T-helper 2 cell treated with Interferon-gamma antibody and Interleukin-4, amounts not matched to agents 100 ng/mL and 5 ng/mL, for 36 hours (primary cell): ENCODE data around the gene INPP5J. TPM values are rescaled to one million over a fixed set of nuclear protein-coding genes. Genes with fewer than 3 reads are reported as not detected.

Source experiments
- intact Hi-C: fragments of 100-400 bp; cut with micrococcal nuclease; formaldehyde crosslinking; loops from one replicate; pipeline ENCODE4 v1.15.1; 2023
- total RNA-seq: library from RNA; stranded (reverse); gene quantifications from 2 replicates; pipeline ENCODE4 v1.2.3, GENCODE V29; 2022

The INPP5J gene
- total RNA-seq, 1 donor from 2014 or later = not detected

DNA sequence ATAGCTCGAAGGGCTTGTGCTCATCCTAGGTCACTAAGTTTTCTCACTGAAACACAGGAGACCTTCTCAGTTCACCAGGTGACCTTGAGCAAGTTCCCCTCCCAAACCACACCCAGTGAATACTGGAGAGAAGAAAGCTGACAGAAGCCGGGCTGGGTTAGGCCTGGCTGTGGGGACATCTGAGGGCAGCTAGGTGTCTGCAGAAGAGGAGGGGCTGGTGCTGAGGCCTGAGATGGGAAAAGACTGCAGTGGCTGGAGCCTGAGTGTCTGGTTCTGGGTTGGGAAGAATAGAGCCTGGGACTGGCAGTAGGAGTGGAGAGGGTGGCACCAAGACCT lies 602 bp upstream of the INPP5J start:
- intact Hi-C loops = no loop called here

DNA sequence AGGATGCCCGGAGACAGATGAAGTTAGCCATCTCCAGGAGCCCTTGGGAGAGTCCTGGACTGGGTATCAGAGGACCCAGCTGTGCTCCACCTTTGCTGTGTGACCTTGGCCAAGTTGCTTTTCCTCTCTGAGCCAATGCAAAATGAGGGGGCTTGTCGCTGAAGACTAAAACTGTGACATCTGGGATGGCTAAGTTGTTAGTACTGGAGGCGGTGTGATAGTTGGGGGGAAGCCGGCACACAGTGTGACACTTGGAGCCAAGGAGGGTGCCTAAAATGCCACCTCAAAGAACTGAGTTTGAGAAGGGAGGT lies 481 bp downstream of the INPP5J start:
- intact Hi-C loops = no loop called here

DNA sequence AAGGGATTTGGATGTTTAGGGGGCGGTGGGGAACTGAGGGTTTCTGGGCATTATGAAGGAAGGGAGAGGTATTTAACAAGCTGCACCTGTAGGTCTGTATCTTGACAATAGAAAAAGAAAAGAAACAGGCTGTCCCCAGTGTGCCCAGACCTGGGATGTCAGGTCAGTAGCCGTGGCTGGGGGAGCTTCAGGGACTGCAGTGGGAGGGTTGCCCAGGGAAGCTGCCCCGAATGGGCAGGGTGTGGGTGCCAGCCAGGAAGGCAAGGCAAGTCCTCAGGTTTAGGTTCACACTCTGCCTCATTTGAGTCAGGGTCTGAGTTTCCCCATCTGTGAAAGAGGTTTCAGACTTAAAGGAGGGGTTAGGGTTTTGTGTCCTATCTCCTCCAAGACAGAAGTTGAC lies 1.5 kb downstream of the INPP5J start:
- intact Hi-C loops = no loop called here

DNA sequence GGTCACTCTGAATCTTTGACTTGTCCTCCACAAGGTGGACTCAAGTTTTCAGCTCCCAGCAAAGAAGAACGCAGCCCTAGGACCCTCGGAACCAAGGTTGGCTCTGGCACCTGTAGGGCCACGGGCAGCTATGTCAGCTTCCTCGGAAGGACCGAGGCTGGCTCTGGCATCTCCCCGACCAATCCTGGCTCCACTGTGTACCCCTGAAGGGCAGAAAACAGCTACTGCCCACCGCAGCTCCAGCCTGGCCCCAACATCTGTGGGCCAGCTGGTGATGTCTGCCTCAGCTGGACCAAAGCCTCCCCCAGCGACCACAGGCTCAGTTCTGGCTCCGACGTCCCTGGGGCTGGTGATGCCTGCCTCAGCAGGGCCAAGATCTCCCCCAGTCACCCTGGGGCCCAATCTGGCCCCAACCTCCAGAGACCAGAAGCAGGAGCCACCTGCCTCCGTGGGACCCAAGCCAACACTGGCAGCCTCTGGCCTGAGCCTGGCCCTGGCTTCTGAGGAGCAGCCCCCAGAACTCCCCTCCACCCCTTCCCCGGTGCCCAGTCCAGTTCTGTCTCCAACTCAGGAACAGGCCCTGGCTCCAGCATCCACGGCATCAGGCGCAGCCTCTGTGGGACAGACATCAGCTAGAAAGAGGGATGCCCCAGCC lies 2.2 kb downstream of the INPP5J start:
- intact Hi-C loops = no loop called here

DNA sequence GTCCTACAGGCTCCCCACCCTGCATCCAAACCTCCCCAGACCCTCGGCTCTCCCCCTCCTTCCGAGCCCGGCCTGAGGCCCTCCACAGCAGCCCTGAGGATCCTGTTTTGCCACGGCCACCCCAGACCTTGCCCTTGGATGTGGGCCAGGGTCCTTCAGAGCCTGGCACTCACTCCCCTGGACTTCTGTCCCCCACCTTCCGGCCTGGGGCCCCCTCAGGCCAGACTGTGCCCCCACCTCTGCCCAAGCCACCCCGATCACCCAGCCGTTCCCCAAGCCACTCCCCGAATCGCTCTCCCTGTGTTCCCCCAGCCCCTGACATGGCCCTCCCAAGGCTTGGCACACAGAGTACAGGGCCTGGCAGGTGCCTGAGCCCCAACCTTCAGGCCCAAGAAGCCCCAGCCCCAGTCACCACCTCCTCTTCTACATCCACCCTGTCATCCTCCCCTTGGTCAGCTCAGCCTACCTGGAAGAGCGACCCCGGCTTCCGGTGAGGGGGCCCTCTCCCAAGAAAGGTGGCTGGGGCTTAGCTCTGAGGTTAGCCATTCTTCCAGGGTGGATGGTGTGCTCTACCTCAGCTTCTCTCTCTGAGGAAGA lies 2.9 kb downstream of the INPP5J start:
- intact Hi-C loops = no loop called here

DNA sequence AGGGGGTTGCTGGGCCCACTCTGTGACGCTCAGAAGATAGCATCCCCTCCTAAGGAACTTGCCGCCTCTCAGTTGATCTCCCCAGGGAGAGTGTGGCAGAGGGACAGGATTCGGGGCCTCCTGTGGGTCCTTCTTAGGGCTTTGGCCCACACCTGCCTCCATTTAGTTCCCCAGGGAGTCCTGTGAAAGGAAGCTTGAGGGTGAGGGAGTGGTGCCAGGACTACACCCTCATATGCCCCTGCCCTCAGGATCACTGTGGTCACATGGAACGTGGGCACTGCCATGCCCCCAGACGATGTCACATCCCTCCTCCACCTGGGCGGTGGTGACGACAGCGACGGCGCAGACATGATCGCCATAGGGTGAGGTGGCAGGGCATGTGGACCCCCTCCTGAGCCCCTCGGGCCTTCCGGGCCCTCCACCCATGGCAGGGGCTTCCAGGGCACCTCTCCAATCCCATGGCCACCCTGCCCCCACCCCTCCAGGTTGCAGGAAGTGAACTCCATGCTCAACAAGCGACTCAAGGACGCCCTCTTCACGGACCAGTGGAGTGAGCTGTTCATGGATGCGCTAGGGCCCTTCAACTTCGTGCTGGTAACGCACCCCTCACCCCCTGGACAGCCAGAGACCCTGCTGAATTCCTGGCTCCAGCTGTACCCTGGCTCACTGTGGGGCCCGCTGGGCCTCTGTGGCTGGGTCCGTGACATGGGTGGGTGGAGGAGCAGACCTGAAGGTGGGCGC lies 3.5 kb downstream of the INPP5J start:
- intact Hi-C loops = no loop called here

DNA sequence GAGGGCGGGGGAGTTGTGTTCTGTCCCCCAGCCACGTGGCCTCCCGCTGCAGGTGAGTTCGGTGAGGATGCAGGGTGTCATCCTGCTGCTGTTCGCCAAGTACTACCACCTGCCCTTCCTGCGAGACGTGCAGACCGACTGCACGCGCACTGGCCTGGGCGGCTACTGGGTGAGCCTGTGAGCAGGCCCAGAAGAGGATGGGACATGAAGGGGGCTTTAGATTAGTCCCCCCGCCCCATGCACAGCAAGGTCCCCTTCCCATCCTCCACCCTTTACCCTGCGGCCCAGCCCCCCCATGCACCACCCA lies 4.1 kb downstream of the INPP5J start:
- intact Hi-C loops = no loop called here

DNA sequence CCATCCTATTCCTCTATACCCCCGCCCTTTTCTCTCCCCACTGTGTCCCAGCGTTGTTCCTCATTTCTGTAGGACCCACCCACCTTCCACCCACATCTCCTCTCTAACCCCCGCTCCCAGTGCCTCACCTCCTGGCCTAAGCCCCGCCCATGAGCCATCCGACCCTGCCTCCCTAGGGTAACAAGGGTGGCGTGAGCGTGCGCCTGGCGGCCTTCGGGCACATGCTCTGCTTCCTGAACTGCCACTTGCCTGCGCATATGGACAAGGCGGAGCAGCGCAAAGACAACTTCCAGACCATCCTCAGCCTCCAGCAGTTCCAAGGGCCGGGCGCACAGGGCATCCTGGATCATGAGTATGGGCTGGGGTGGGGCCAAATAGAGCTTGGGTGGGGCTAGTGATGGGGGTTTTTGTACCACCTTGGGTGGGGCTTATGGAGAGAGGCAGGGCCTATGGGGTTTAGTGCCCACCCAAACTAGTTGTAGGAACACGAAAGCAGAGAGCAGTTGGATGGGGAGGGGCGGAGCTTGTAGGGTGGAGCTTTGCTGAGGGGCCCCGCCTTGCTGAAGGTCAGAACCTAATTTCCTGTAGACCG lies 4.5 kb downstream of the INPP5J start:
- intact Hi-C loops = no loop called here

DNA sequence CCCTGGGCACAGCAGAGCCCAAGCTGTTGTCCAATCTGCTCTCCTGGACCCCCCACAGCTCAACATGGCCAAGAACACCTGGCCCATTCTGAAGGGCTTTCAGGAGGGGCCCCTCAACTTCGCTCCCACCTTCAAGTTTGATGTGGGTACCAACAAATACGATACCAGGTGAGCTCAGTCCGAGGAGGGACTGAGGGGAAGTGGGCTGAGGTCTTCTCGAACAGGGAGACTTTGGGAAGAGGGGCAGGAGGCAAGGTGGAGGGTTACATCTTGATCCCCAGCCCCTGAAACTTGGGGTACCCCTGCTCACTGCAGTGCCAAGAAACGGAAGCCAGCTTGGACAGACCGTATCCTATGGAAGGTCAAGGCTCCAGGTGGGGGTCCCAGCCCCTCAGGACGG lies 5.4 kb downstream of the INPP5J start:
- intact Hi-C loops = no loop called here

DNA sequence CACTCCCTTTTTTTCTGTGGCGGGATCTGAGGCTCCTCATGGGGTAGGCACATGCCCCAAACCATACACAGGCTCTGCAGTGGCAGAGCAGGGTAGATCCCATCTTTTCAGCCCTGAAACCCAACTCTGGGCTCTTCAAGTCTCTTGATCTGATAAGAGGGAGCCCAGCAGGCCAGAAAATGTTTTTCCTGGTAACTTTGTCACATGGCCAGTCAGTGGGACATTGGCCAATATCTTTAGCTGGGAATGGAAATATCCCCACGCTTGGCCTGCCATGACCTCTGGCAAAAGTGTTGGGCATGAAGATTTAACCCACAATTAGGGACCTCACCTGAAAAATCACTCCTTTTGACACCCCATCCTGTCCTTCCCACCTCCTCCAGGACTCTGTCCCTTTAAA lies 8.1 kb downstream of the INPP5J start:
- intact Hi-C loops = no loop called here

DNA sequence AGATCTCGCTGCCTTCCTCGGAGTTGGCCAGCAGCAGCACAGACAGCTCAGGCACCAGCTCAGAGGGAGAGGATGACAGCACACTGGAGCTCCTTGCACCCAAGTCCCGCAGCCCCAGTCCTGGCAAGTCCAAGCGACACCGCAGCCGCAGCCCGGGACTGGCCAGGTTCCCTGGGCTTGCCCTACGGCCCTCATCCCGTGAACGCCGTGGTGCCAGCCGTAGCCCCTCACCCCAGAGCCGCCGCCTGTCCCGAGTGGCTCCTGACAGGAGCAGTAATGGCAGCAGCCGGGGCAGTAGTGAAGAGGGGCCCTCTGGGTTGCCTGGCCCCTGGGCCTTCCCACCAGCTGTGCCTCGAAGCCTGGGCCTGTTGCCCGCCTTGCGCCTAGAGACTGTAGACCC lies 11.1 kb downstream of the INPP5J start:
- intact Hi-C loops = no loop called here

DNA sequence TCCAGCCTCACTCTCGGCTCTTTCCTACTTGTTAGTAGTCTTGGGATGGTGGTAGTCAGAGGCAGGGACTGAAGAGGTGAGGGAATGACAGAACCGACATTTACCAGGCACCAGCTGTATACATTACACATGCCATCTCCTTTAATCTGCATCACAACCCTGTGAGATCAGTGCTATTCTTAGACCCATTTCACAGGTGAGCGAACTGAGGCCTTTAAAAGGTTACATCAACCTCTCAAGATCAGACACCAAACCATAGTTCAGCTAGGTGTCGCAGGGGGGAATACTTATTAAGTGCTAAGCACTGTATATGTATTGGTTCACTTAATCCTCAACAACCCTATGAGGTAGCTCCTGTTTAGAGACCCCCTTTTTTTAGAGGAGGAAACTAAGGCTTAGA lies 11.9 kb downstream of the INPP5J start:
- intact Hi-C loops = no loop called here

DNA sequence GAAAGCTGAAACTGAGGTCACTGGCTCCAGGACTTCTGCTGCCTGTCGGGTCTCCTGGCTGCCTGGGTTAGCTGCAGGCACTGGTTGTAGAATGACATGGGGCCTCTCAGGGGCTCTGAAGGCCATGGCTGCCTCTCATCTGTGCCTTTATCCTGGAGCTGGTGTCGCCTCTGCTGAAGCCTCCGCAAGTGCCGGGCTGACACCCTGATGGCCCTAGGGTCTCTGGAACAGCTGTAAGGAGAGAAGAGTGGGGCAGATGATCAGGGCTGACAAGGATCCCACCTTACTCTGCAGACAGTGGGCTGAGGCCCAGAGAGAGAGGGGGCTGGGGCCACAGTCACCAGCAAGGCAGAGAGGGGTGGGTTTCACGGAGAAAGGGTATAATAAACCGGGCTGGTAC lies 12.9 kb downstream of the INPP5J start:
- intact Hi-C loops = no loop called here

DNA sequence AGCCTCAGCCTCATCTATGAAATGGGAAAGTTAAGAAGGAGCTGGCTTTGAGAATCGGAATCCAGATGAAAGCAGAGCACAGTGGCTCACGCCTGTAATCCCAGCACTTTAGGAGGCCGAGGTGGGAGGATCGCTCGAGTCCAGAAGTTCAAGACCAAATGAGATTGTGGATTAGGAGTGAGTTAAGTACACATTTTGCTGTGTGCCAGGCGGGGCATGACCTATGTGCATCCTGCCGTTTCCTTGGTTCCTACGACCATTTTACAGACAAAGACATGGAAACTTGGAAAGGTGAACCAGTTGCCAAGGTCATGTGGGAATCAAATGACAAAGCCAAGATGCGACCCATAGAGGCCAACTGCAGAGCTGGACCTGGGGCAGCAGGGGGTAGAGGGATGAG lies 13.4 kb downstream of the INPP5J start:
- intact Hi-C loops = no loop called here

DNA sequence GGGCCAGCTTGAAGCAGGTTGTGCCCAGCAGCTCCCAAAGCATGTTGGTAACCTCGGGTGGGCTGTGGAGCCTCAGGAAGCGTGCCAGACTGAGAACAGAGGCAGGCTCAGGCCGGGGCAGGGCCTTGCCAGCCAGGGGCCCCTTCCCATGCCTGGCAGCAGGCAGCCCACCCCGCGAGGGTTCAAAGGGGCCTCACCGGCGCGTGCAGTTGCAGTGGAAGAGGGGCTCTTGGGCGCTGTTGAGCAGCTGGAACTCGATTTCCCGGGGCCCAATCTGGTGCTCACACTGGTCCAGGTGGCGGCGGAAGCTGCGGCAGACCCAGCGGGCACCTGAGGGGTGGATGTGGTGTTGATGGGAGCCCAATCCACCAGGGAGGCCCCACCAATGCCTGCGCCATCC lies 13.9 kb downstream of the INPP5J start:
- intact Hi-C loops = no loop called here

DNA sequence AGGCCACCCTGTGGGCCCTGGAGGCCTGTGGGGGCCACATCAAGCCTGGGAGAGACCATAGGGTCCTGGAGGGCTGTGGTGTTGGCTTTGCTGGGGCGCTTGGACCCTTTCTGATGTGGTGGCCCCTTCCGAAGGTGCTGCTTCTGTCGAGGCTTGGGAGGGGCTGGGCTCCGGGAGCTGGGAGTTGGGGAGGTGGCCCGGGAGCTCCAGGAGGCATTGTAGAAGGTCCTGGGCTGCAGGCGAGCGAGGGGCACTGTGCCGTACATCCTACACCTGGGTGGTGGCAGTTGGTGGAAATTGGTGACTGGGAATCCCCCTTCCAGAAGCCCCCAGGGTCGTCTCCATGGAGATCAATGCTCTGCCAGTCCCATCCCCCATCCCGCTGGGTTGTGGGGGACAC lies 15.0 kb downstream of the INPP5J start:
- intact Hi-C loops = no loop called here

DNA sequence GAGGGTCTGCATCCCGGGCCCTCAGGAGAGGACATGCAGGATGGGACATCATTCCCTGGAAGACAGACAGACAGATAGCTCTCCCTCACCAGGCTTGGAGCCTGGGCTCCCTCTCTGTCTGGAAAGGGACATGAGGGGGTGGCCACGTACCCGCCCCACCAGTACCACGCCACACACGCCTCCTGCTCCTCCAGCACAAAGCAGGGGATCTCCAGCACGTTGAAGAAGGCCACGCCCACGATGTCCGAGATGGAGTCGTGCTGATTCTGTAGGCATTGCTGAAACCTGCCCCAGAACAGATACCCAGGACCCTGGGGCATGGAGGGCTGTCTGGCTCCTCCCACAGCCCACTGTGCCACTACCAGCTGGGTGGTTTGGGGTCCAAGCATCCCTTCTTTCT lies 15.4 kb downstream of the INPP5J start:
- intact Hi-C loops = no loop called here

DNA sequence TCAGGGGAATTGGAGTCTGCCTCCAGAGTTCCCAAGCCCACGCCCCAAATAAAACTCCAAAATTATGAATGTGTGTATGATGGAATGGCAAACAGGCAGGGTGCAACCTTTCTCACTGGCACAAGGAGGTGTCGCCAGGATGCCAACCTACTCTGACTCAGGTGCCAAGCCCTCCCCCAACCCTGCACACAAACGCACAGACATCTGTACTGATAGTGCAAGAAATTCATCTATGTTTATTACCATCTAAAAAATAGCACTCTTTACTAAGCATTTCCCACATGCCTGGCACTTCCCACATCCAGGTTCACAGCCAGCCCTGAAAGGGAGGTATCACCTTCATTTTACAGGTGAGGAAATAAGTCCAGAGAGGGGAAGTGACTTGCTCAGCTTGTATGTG lies 16.3 kb downstream of the INPP5J start:
- intact Hi-C loops = no loop called here

DNA sequence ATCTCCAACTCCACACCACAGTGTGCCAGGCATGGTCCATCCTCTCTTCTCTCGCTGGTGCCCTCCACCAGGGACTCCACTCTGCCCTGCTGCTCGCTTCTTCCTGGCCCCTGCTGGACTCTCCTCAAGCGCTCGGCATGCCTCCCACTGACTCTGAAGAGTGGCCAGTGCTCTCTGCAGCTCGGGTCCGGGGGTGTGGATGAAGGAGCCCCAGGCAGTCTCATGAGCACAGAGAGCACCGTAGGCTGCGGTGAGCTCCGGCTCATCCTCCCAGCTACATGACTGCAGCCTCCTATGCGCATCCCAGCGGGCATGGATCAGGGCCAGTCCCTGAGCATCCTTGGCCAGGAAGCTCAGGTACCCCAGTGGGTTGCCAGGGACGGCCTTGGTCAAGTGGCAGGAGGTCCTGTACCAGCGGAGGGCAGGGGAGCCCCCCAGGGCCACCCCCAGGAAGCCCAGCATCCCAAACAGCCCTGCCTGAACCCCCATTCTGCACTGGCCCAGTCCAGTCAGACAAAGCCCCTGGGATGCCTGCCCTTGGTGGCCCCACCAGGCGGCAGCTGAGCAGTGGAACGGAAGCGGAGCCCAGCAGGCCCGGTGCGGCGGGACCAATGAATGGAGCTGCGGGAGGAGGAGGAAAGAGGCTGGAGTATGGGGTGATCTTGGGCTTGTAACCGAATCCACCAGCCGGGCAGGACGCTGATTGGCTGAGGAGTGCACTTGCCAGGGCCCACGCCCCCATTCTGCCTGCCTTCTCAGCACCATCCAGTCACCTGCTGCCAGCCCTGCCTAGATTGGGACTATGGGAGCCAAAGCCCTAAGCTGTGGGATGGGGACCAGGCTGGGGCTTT lies 17.3 kb downstream of the INPP5J start, which contains the start of gene PLA2G3:
PLA2G3 (minus strand) TSS at position 643 of the 851 bp plus-strand sequence; CDS start at position 489, 154 bp downstream.
- intact Hi-C loops = no loop called here

DNA sequence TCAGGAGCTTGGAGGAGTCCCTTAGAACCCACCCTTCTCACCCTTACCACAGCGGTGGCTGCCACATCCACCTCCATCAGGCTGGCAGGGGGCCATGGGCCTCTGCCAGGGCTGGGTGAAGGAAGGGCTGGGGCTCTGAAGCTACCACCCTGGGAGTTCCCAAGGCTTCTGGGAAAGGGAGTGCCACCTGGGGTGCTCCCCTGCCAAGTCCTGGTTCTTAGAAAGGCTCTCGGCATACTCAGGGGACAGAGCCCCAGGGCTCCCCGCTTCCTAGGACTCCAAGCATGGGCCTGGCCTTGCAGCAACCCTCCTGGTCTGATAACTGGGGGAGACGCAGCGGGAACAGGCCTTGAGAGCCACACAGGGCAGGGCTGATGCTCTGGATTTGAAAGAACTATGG lies 18.0 kb downstream of the INPP5J start:
- intact Hi-C loops = no loop called here

DNA sequence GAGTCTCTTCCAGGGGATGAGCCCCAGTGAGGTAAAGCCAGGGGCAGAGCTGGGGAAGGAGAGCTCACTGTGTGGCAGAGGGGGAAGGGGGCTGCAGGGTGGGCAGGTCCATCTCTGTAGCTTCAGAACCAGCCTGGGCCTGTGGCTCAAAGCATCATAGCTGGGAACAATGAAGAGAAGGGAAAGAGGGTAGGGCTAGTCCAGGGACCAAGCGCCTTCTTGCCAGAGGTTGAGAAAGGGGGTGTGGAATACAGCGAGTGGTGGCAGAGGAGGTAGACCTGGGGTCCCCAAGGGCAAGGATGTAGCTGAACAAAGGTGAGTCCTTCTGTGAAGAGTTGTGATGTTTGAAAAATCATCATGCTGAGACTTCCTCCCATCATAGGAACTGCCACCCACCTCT lies 18.8 kb downstream of the INPP5J start:
- intact Hi-C loops = no loop called here

DNA sequence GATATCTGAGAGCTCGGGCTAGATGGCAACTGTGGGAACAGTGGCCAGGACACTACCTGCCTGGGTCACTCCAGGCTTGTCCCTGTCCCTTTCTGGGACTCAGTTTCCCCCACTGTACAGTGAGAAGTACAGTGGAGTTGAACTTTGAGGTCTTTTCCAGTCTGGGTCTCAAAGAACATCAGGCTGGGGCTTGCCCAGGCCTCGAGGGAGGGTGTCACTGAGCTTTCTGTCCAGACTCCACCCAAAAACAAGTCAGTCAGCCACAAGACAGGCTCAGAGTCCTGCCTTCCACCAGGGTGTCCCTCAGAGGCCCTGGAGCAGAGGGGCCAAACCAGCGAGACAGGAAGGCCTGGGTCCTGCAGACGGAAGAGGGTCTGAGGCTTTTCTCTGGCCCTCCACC lies 19.5 kb downstream of the INPP5J start:
- intact Hi-C loops = no loop called here
